CD4-positive, alpha-beta T cell treated with Interleukin-21 for 1 hour (primary cell): ENCODE data around the gene LRRK1.

Experiments
- DNase-seq: peaks from one replicate; pipeline ENCODE4 v3.0.0-alpha.2; 2020

Gene LRRK1, protein sequence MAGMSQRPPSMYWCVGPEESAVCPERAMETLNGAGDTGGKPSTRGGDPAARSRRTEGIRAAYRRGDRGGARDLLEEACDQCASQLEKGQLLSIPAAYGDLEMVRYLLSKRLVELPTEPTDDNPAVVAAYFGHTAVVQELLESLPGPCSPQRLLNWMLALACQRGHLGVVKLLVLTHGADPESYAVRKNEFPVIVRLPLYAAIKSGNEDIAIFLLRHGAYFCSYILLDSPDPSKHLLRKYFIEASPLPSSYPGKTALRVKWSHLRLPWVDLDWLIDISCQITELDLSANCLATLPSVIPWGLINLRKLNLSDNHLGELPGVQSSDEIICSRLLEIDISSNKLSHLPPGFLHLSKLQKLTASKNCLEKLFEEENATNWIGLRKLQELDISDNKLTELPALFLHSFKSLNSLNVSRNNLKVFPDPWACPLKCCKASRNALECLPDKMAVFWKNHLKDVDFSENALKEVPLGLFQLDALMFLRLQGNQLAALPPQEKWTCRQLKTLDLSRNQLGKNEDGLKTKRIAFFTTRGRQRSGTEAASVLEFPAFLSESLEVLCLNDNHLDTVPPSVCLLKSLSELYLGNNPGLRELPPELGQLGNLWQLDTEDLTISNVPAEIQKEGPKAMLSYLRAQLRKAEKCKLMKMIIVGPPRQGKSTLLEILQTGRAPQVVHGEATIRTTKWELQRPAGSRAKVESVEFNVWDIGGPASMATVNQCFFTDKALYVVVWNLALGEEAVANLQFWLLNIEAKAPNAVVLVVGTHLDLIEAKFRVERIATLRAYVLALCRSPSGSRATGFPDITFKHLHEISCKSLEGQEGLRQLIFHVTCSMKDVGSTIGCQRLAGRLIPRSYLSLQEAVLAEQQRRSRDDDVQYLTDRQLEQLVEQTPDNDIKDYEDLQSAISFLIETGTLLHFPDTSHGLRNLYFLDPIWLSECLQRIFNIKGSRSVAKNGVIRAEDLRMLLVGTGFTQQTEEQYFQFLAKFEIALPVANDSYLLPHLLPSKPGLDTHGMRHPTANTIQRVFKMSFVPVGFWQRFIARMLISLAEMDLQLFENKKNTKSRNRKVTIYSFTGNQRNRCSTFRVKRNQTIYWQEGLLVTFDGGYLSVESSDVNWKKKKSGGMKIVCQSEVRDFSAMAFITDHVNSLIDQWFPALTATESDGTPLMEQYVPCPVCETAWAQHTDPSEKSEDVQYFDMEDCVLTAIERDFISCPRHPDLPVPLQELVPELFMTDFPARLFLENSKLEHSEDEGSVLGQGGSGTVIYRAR (N-terminal part only)

GRCh38 chr15:100918690-100919480, at the start of gene LRRK1:
LRRK1 (plus strand) TSS chr15:100919357; CDS start chr15:100924633, 5,276 bp downstream.
- no peak for DNase-seq

DNA sequence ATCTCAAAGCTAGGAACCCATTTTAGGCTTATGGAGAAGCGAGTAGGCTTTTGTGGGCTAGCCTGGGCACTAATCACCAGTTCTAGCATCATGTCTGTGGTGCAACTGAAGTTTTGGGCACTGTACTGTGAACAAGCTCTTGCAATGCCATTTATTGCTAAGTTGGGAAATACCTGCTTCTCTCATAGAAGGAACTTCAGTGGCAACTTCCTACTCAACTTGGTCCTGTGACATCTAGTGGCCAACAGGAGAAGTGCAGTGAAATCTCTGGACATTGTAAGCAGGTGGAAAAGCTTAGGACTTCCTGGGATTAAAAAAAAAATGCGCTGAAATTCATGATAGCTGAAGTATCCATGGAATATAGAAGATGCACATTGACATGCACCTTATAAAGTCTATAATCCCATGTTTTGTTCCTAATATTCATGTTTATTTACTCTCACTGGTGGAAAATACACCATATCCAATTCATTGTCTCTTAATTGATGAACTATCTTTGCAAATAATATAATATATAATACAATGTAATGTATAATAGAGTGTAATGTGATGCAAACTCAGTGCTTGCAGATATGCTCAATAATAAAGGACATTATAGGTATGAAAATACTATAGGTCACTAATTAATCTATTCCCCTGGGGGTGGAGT, 46.0 kb upstream of the LRRK1 start:
- DNase-seq, result peak; percentile 64

- no peak for DNase-seq
Observed at GRCh38 chr15:100875495-100875894, 43.7 kb upstream of the LRRK1 start.

GRCh38 chr15:100875976-100876375, 43.2 kb upstream of the LRRK1 start:
- DNase-seq, result no peak

DNA sequence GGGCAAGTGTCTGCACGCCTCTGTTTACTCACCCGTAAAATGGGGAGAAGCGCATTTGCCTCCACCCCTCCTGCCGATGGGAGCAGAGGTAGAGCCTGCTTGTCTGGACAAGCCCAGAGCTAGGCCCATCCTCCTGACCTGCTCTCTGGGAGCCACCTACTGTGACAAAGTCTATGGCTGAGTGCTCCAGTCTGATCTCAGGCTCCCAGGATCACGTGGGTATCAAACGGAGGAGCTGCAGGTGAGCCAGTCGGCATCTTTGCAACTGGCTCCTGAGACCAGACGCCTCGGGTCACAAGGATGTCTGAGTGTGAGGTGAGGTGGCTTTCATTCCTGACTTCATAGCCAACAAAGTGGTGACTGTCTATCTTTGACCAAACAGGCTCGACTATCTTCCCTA, 41.6 kb upstream of the LRRK1 start:
- DNase-seq, result no peak

DNA sequence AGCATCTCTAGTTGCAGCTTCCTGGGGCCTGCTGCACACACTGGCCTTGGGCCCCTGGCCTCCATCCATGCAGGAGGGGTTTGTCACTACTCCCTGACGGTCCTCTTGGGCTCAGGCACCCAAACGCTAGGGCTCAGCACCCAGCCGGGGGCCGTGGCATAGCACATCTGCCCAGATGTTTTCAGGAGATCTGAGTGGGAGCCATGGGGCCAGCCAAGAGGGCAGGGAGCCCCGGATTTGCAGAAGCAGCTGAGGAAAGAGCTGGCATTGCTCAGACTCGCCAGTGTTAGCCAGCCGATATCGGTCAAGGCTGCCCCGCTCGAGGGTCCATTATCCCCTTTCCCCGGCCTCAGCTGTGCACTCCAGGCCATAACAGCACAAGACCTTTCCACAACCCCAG, 41.0 kb upstream of the LRRK1 start:
- DNase-seq, result no peak

- no peak for DNase-seq
Observed at GRCh38 chr15:100878648-100879047, 40.5 kb upstream of the LRRK1 start.

DNA sequence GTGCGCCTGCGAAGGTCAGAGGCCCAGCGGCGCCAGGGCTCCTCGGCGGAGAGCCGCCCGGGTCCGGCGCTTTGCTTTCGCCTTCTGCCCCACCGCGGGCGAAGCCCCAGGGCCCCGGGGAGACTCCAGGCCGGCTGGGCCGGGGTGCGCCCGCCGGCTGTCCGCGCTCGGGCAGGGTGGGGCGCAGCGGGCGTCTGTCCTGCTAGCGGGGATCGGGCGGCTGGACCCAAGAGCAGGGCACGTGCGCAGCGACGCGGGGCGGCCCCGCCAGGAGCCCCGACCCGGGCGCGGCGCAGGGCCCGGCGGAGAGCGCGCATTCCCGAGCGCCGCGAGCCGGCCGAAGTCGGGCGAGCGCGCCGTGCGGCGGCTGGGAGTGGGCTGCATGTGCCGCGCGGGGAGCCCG, 40.1 kb upstream of the LRRK1 start:
- no peak for DNase-seq

DNA sequence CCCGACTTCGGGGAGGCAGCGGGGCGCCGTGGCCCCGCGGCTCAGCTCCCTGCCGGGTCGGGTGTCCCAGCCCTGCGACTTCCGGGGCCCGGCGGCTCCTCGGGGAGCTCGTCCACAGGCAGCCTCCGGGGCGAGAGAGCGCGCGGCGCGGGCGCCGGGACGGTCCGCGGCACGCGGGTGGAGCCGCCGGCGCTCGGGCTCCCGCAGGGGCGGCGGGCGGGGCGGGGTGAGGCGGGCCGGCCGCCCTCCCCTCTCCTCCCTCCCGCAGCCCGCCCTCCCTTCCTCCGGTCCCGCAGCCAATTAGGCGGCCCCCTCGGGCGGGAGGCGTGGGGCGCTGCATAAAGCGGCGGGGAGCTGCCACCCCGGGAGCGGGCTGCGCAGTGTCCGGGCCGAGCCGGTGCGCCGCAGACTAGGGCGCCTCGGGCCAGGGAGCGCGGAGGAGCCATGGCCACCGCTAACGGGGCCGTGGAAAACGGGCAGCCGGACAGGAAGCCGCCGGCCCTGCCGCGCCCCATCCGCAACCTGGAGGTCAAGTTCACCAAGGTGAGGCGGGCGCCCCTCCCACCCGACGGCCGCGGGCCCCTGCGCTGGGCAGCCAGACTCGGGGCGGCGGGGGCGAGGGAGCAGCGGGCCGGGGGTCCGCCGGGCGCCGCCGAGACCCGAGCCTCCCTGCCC, 39.6 kb upstream of the LRRK1 start, which contains the start of gene ALDH1A3:
Gene ALDH1A3 (plus strand): TSS at position 368 of the 675 bp plus-strand sequence. CDS start 77 bp downstream, at position 445.
- no peak for DNase-seq

DNA sequence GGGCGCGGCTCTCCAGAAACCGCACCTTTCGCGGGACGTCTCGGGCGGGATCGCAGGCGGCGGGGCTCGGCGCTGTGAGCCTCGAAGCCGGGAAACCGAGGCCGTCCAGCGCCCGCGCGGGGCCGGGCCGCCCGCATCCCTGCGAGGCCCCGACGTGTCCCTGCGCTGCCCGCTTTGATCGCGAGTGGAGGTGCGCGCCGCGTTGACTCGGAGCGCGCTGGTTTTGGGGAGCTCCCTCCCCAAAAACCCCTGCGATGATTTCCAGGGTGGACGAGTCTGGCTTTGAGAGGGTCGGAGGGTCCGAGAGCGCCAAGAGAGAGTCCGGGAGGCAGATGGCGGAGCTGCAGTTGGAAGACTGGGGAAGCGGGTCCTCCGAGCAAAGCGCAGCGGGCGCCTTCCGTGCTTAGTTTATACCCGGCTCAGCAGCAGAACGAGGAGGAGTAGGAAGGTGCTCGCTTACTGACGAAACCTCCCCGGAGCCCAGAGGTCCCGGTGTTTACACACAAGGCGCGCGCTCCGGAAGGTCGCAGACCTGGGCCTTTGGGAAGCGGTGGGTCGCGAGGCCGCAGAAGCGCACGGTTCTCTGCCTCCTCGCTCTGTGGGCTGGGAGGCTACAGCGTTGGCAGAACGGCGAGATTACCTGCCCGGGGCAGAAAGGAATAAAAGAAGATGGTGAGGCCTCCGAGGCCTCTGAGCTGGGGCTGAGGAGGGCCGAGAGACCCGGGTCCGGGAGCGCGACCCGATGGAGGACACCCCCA, 38.8 kb upstream of the LRRK1 start:
- no peak for DNase-seq

DNA sequence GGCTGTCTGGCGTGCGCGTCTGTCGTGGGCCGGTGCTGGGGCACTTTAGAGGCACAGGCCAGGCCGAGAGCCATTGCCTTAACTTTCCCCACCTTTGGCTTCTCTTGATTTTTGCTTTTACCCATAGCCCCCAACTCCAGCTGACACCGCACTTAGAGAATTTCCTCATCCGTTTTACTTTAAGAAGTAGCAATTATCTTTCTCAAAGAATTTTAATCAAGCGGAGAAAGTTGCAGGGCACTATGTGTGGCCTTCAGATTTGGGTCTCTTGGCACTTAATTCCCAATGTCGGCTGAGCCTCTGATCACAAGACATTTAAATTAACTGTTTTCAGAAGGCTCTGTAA, 38.3 kb upstream of the LRRK1 start:
- no peak for DNase-seq

DNA sequence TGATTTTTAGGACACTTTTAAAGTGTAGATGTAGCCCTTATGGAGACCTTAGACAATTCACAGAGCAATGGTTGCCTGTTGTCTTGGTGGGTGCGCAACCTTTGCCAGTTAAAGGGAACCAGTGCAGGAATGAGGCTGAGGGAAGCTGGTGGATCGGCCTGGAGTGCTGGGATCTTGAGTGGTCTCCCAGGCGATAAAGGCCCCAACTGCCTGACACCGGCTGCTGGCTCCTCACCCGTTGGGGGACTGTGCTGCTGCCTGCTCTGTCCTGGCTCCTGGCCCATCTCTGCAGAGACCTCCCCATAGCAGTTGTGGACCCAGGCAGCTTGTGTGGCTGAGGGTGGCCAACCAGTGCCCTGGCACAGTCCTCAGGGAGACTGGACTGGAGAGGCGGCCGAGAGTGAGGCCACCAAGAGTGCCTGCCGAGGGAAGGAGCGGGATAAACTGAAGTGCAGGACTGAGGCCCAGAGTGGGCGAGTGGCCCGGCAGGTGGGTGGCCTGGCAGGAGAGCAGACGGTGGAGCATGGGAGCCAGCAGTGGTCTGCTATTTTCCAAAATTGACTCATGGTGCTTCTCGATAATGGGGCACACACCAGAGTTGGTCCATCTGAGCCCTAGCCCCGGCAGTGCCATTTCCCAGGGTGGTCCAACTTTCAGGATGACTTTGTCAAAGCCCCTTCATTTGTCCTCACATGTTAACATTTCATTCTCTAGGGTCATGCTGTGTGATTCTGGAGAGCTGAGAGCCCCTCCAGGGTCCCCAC, 37.4 kb upstream of the LRRK1 start:
- DNase-seq, result no peak

GRCh38 chr15:100885116-100885515, 34.0 kb upstream of the LRRK1 start:
- no peak for DNase-seq

DNA sequence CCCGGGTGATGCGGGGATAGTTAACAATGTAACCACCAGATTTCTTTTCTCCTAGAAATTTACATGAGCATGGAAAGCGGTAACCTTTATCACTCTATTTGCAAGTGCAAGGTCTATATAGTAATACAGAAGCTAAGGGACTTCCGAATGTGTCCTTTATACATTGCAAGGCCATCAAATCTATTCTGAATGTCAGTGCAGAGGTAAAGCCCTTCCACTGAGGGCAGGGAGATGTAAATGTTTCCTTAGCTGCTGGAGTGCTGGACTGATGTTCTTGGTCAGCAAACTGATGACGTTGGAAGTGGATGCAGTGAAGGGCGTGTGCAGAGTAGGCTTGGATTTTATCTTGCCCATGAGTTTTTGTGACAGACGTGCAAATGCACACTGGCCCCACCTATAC, 33.3 kb upstream of the LRRK1 start:
- DNase-seq, result no peak

DNA sequence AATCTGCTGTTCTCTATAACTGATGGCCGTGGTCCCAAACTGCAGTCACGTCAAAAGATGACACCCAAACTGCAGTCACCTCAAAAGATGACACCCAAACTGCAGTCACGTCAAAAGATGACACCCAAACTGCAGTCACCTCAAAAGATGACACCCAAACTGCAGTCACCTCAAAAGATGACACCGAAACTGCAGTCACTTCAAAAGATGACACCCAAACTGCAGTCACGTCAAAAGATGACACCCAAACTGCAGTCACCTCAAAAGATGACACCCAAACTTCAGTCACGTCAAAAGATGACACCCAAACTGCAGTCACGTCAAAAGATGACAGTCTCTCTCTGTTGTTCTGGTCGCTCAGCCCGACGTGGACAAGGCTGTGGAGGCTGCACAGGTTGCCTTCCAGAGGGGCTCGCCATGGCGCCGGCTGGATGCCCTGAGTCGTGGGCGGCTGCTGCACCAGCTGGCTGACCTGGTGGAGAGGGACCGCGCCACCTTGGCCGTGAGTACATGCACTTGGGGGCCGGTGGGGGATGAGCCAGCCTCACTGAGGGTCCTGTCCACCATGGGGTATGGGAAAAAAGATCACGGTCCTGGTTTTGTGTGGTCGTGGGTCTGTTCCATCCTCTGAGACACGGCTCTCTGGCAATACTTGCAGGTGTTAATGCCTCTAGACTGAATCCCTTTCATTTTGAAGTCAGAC, 31.8 kb upstream of the LRRK1 start:
- DNase-seq, result no peak

- no peak for DNase-seq
Observed at GRCh38 chr15:100889385-100890050, 29.6 kb upstream of the LRRK1 start.

- no peak for DNase-seq
Observed at GRCh38 chr15:100890051-100890720, 29.0 kb upstream of the LRRK1 start.

- DNase-seq, result no peak
Observed at GRCh38 chr15:100890850-100891249, 28.3 kb upstream of the LRRK1 start.
